NCI-H2196 (cell line): ENCODE measurements around the gene CDC42EP4.
"Not testable (repeated sequence)": the region's sequence is repeated elsewhere in the genome, so short reads cannot be mapped to it uniquely, and the experiment has no call there.

Experiments
- DNase-seq: peaks from one replicate; lab custom pipeline; 2025; ENCODE audit not compliant: unreplicated experiment; lab: John Stamatoyannopoulos, UW

The CDC42EP4 gene

DNA sequence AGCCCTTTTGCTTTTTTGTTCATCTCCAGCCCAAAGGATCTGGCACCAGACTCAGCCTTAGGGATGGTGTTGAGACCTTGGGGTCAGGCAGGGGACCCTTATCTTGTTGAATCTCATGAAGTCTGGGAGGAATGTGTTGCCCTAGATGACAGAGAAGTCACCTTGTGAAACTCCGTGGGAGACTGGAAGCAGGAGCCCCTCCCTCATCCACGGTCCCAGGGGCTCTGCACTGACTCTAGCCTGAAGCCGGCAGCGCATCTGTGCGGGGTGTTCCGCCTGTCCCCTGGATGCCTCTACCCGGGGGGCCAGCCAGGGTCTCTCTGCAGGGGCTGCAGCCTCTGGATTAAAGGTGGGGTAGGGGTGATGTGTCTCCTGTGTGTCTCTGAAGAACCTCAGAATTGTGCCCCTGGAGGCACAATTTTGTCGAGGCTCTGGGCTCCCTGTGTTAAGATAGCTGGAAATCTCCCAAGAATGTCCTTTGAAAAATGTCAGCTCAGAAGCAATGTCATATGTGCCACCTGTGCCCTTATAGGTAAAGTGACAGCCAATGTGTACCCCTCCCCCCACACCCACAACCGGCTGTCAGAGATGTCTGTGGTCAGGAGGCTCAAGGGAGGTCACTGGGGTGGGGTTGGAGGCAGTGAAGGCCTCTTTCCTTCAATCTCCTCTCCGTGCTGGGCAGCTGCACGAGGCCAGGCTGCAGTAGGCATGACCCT is 32.1 kb upstream of the CDC42EP4 start:
- DNase-seq, result no peak

GRCh38 chr17:73343168-73343634 is 31.4 kb upstream of the CDC42EP4 start:
- no peak for DNase-seq

- DNase-seq, result no peak
Observed at GRCh38 chr17:73342541-73343167, 30.9 kb upstream of the CDC42EP4 start.

DNA sequence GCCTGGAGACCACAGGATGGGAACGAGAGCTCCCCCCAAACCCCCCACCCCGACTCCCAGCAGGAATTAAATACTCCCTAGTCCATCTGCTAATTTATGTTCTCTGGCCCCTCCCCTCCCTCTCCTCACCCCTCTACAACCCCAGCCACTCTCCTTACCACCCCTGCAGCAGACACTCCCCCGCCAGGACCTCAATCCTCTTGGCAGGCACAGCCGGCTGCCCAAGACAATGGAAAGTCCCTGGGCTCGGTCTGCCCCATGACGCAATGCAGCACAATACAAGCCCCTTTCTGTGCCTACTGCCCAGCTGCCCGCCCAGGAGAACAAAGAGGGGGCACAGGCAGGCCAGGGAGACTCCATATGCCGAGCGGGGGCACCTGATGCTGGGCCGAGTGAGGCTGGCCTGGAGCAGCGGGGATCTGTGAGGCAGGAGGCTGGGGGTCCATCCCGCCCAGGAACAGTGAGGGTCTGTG is 30.3 kb upstream of the CDC42EP4 start:
- no peak for DNase-seq

GRCh38 chr17:73341350-73342049 is 29.7 kb upstream of the CDC42EP4 start:
- no peak for DNase-seq

DNA sequence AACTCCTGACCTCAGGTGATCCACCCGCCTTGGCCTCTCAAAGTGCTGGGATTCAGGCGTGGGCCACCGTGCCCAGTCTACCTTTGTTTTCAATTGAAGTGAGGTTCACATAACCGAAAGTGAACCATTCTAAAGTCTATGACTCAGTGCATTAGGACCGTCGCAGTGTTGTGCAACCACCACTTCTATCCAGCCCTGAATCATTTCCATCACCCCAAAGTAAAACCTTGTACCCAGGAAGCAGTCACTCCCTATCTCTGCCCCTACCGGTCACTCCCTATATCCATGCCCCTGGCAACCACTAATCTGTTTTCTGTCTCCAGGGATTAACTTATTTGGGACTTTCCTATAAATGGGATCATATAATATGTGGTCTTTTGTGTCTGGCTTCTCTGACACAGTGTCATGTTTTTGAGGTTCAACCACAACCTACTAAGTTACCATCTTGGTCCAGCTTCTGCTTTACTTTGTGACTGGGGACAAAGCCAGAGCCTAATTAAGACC is 28.3 kb upstream of the CDC42EP4 start:
- no peak for DNase-seq

DNA sequence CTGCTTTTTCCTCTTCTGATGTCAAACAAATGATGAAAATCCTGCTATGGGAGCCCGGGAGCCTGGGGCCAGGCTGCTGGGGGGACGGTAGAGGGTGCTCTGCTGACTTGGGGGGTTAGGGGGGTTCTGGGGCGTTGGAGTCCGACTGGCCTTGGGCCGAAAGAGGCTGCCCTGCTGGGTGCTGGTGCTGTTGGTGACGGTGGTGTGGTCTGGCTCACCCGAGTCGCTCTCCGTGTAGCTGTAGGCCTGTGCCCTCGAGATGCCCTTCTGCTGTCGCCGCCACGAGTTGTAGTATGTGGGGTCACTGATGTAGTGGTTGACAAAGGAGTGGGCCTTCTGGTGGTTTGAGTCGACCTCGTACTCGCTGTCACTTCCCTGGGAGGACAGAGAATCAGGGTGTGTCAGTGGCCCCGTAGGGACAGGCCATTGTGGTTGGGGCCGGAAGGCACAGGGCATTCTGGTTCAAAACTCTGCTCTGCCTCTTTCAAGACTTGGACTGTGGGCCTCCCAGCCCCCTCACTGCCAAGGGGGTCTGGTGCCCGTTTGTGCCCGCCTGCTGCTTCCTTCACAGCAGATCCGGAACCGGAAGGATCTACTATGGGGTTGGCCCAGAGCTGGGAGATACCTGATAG is 26.9 kb upstream of the CDC42EP4 start:
- DNase-seq, result no peak

DNA sequence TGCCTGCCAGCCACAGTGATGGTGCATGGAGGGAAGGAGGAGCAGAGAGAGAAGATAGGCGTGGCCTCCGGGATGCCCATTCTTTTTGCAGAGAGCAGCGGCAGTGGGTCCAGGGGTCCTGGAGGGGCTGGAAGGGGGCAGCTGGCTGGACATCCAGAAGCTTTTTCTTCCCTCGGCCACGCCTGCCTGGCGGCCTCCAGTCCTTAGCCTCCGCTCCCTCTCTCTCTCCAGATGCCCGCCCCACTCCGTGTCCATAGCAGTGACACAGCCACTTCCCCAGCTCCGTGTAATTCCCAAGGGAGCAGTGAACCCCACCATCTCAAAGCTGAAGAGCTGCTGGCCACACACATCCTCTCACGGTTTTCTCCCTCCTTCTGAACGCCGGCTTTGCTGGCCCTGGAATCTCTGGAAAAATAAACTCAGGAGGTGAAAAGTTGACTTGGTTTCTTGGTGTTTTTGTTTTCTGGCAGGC is 26.3 kb upstream of the CDC42EP4 start:
- DNase-seq, result no peak

GRCh38 chr17:73337330-73337710 is 25.5 kb upstream of the CDC42EP4 start:
- DNase-seq, result no peak

GRCh38 chr17:73336408-73337329 is 24.9 kb upstream of the CDC42EP4 start:
- no peak for DNase-seq

DNA sequence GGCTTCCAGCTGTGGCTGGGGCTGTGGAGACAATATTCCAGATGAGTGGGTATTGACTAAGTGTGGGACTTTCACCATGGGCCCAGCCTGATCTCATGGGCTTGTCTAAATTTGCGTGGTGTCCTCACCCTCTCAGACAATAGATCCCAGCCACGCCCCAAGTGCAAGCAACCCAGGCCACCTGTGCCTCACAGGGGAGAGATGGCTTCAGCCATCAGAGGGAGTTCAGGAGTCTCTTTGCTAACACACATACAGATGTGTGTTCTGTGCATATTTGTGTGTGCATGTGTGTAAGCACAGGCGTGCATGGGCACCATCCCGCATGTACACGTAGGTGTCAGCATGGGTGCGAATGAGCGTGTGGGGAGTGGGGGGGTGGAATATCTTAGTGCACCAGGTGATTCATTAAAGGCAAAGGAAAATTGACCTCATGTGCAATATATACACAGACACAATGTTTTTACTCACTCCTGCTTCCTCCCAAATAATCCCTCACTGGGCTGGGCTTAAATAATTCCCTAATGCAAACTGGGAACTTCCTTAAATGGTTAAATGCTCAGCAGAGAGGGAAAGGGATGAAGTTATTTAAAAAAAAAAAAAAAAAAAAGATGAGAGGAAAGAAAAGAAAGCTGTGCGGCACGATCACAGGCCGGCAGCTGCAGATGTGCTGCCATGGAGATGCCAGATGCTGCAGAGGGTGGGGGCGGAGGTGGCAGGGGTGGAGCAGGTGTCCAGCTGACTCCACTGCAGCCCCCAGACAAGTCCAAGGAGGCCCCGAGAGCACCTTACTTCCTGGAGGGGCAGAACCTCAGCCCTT is 24.0 kb upstream of the CDC42EP4 start:
- DNase-seq, result no peak

DNA sequence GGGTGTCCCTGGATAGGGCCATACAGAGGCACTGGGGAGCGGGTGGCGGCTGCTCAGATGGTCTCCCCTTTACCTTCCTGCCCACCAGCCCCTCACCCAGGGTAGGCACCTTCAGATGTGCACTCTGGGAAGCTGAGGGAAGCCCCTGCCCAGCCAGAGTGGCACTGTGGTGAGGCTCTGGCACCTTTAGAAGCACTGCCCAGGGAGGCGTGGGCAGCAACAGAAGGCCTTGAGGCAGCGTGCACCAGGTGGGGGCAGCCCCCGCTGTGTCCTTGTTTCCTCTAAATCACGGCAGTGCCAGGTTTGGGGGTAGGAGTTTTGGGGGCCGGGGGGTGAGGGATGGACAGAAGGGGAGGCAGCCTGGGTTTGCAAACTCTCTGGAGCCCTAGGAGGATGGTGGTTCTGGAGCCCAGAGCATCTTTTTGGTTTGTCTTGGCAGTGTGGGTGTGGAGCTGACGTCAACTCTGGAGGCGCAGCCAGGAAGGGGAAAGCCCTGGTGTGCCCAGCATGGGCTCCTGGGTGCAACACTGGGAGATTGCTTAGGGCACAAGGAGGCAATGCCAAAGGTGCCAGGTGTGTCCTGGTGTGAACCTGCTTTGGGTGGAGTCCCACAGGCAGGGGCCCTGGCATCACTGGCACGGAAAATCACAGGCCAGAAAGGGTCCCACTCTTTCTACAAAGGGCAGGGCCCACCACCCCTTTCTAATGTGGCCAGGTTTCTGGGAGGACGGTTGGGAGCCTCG is 23.1 kb upstream of the CDC42EP4 start:
- DNase-seq, result no peak

DNA sequence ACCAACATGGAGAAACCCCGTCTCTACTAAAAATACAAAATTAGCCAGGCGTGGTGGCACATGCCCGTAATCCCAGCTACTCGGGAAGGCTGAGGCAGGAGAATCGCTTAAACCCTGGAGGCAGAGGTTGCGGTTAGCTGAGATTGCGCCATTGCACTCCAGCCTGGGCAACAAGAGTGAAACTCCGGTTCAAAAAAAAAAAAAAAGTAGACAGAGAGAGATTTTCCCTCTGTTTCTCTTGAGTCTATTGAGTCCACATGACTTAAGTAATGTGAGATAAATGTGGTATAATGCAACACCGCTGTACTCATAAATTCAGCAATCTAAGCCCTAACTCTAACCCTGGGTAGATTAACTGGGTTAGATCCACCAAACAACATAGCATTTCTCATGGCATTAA is 21.6 kb upstream of the CDC42EP4 start:
- DNase-seq, result not testable (repeated sequence)

GRCh38 chr17:73331060-73331459 is 19.3 kb upstream of the CDC42EP4 start:
- no peak for DNase-seq

DNA sequence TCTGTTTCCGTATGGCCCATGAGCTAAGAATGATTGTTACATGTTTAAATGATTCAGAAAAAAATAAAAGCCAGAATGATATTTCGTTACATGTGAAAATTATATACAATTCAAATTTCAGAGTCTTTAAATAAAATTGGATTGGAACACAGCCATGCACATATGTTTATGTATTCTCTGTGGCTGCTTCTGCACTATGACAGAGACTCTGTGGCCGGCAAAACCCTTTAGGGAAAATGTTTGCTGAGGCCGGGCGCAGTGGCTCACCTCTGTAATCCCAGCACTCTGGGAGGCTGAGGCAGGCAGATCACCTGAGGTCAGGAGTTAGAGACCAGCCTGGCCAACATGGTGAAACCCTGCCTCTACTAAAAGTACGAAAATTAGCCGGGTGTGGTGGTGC is 15.9 kb upstream of the CDC42EP4 start:
- no peak for DNase-seq

GRCh38 chr17:73325527-73325842 is 13.7 kb upstream of the CDC42EP4 start:
- no peak for DNase-seq

- DNase-seq, result no peak
Observed at GRCh38 chr17:73324711-73325526, 13.1 kb upstream of the CDC42EP4 start.

- no peak for DNase-seq
Observed at GRCh38 chr17:73324160-73324475, 12.3 kb upstream of the CDC42EP4 start.
